CD4-positive, alpha-beta T cell treated with Interleukin-15 for 4 hours (primary cell): Measurements from ENCODE around the gene CLDN4.
"Not testable (repeated sequence)": the region's sequence is repeated elsewhere in the genome, so short reads cannot be mapped to it uniquely, and the experiment has no call there.

Source experiments
- DNase-seq: peaks from one replicate; pipeline ENCODE4 v3.0.0-alpha.2; 2020; ENCODE audit warnings: low spot score

Gene CLDN4

GRCh38 chr7:73823873-73824592, 6.8 kb upstream of the CLDN4 start:
- no peak for DNase-seq

- no peak for DNase-seq
Measured at GRCh38 chr7:73824986-73825385, 5.8 kb upstream of the CLDN4 start.

GRCh38 chr7:73827567-73828106, 3.2 kb upstream of the CLDN4 start:
- no peak for DNase-seq

- DNase-seq = no peak
Measured at GRCh38 chr7:73828107-73828803, 2.5 kb upstream of the CLDN4 start.

GRCh38 chr7:73828972-73829371, 1.8 kb upstream of the CLDN4 start:
- no peak for DNase-seq

GRCh38 chr7:73829505-73829904, 1.3 kb upstream of the CLDN4 start:
- DNase-seq = no peak

GRCh38 chr7:73829921-73830680, 695 bp upstream of the CLDN4 start:
- no peak for DNase-seq

- DNase-seq = no peak
Measured at GRCh38 chr7:73831584-73831833, 713 bp downstream of the CLDN4 start.

GRCh38 chr7:73831834-73832651, 1.2 kb downstream of the CLDN4 start:
- DNase-seq = no peak

- DNase-seq = no peak
Measured at GRCh38 chr7:73832806-73833205, 2.0 kb downstream of the CLDN4 start.

- no peak for DNase-seq
Measured at GRCh38 chr7:73833251-73833919, 2.6 kb downstream of the CLDN4 start.

GRCh38 chr7:73834626-73835191, 3.9 kb downstream of the CLDN4 start:
- no peak for DNase-seq

GRCh38 chr7:73837167-73837566, 6.4 kb downstream of the CLDN4 start:
- not testable (repeated sequence) for DNase-seq

- no peak for DNase-seq
Measured at GRCh38 chr7:73838642-73839041, 7.8 kb downstream of the CLDN4 start.

GRCh38 chr7:73839290-73839689, 8.5 kb downstream of the CLDN4 start:
- DNase-seq = no peak

- DNase-seq = no peak
Measured at GRCh38 chr7:73839743-73840714, 9.2 kb downstream of the CLDN4 start.

- DNase-seq = no peak
Measured at GRCh38 chr7:73840715-73841379, 10.1 kb downstream of the CLDN4 start.

GRCh38 chr7:73841689-73842066, 10.9 kb downstream of the CLDN4 start:
- DNase-seq = no peak
